K562 (cell line): ENCODE measurements around the gene UHRF1. TPM values are rescaled to one million over a fixed set of nuclear protein-coding genes. Genes with fewer than 3 reads are reported as not detected.

ENCODE experiments used
- ATAC-seq: fragments of 200-7000 bp; cut with Tn5 transposase; 3 replicates; pipeline ENCODE4 v1.9.1; 2020; ENCODE audit warnings: moderate library complexity
- BruUV-seq: library from RNA; stranded (reverse); fragments of 400-500 nt; replicated peaks from 2 replicates; lab custom pipeline; 2021; lab: Mats Ljungman, UMichigan
- CTCF ChIA-PET: fragments of 300-600 bp; formaldehyde crosslinking; extraction: SDS; loops from one replicate; lab custom pipeline; 2021; ENCODE audit warnings: low intra/inter-chr PET ratio; lab: Yijun Ruan, JAX
- POLR2A ChIA-PET: fragments of 300-600, 350-650 bp; sonication (Branson Sonifier 250); formaldehyde crosslinking; extraction: SDS; loops from one replicate; lab custom pipeline; 2021; ENCODE audit warnings: antibody characterized with exemption, inconsistent platforms; lab: Yijun Ruan, JAX
- DNase-seq, 4 experiments: peaks; one replicate each; pipeline versions ENCODE4 v3.0.0 to v3.0.0-alpha.2; 2011 to 2018; ENCODE audit warnings: low spot score in 3 of 4, mixed read lengths in 3 of 4; ENCODE audit errors: extremely low read depth in 1 of 4
- FAIRE-seq: peaks from 2 replicates; lab custom pipeline; 2011; peaks lifted over from hg19 to GRCh38; lab: Jason Lieb, UNC
- H2AFZ ChIP-seq: 2 replicates; pipeline ENCODE4 v1.6.0; 2011; ENCODE audit warnings: low read depth, low read length, control low read depth, inconsistent platforms
- H3K27ac ChIP-seq: fragments of 200-600 bp; 3 replicates; pipeline ENCODE4 v1.8.0; 2011; ENCODE audit warnings: low read depth, mild to moderate bottlenecking, control low read depth, inconsistent platforms, low read length, moderate library complexity, mixed read lengths; ENCODE audit errors: extremely low read depth
- H3K27me3 ChIP-seq, 2 experiments: fragments of 300-600 bp in 1 of 2; 2 replicates in 1 of 2; 3 replicates in 1 of 2; pipeline versions ENCODE4 v1.6.0 to v1.8.0; 2011; ENCODE audit warnings: inconsistent platforms in 2 of 2, low read length in 2 of 2, mild to moderate bottlenecking in 1 of 2, mixed read lengths in 1 of 2, moderate library complexity in 1 of 2; ENCODE audit not compliant: control insufficient read depth in 2 of 2, insufficient read depth in 2 of 2
- H3K36me3 ChIP-seq: fragments of 300-600 bp; 3 replicates; pipeline ENCODE4 v1.8.0; 2011; ENCODE audit warnings: mild to moderate bottlenecking, low read length, inconsistent platforms; ENCODE audit not compliant: control insufficient read depth, insufficient read depth
- H3K4me1 ChIP-seq, 2 experiments: fragments of 200-600 bp in 1 of 2; replicated peaks in 1 of 2; 2 replicates in 1 of 2; 3 replicates in 1 of 2; pipeline versions ENCODE4 v1.5.1 to v1.8.0; 2011; ENCODE audit warnings: inconsistent platforms in 2 of 2, low read length in 2 of 2, mild to moderate bottlenecking in 1 of 2, mixed read lengths in 1 of 2, moderate library complexity in 1 of 2; ENCODE audit not compliant: control insufficient read depth in 2 of 2, insufficient read depth in 2 of 2
- H3K4me2 ChIP-seq: 2 replicates; pipeline ENCODE4 v1.6.1; 2011; ENCODE audit warnings: low read length, control low read depth, inconsistent platforms, mixed read lengths; ENCODE audit not compliant: insufficient read depth
- H3K4me3 ChIP-seq: fragments of 200-600 bp; sonication (generic), shearing (Covaris generic); 2 replicates; pipeline ENCODE4 v1.5.1; 2016; ENCODE audit warnings: control low read depth, inconsistent platforms
- H3K79me2 ChIP-seq: fragments of 200-600 bp; 3 replicates; pipeline ENCODE4 v1.8.0; 2011; ENCODE audit warnings: low read length, inconsistent platforms; ENCODE audit not compliant: control insufficient read depth, insufficient read depth
- H3K9ac ChIP-seq, 2 experiments: 2 replicates each; pipeline versions ENCODE4 v1.6.0 to v1.6.1; 2011; ENCODE audit warnings: low read depth in 2 of 2, low read length in 2 of 2, control low read depth in 1 of 2, inconsistent platforms in 1 of 2, mild to moderate bottlenecking in 1 of 2, mixed read lengths in 1 of 2; ENCODE audit not compliant: insufficient read depth in 1 of 2
- H3K9me1 ChIP-seq: one replicate; pipeline ENCODE4 v1.6.0; 2011; ENCODE audit warnings: inconsistent platforms, mild to moderate bottlenecking, low read length, moderate library complexity; ENCODE audit not compliant: control insufficient read depth, insufficient read depth
- H3K9me3 ChIP-seq: replicated peaks from 2 replicates; pipeline ENCODE4 v1.5.1; 2011; ENCODE audit warnings: low read depth, low read length, inconsistent platforms; ENCODE audit not compliant: control insufficient read depth, insufficient read depth
- H4K20me1 ChIP-seq: replicated peaks from 2 replicates; pipeline ENCODE4 v1.6.1; 2011; ENCODE audit warnings: low read length, inconsistent platforms, mixed read lengths; ENCODE audit not compliant: control insufficient read depth, insufficient read depth
- EP400 ChIP-seq: fragments of 450-650 bp; IDR thresholded peaks from 2 replicates; pipeline ENCODE4 v1.6.1; 2017; ENCODE audit warnings: antibody characterized with exemption, mild to moderate bottlenecking, moderate library complexity
- ETV1 ChIP-seq: fragments of 450-650 bp; conservative IDR thresholded peaks from 2 replicates; pipeline ENCODE4 v1.6.1; 2016; ENCODE audit warnings: missing genetic modification characterization, control low read depth, low read depth, missing compliant biosample characterization
- ETV5 ChIP-seq: sonication (generic); formaldehyde crosslinking; IDR thresholded peaks from 2 replicates; pipeline ENCODE4 v1.4.0; 2020; ENCODE audit warnings: low read depth, mild to moderate bottlenecking, missing genetic modification reagents
- GABPA ChIP-seq: fragments of 200-800 bp; sonication (Bioruptor generic); conservative IDR thresholded peaks from 2 replicates; pipeline ENCODE4 v1.6.1; 2016; ENCODE audit warnings: low read depth, missing genetic modification characterization, missing compliant biosample characterization
- HDAC1 ChIP-seq, 2 experiments: fragments of 450-650 bp; IDR thresholded peaks; 2 replicates each; pipeline ENCODE4 v1.6.1; 2016 to 2017; ENCODE audit warnings: inconsistent platforms in 1 of 2, mild to moderate bottlenecking in 1 of 2, moderate library complexity in 1 of 2
- JUN ChIP-seq, 2 experiments: sonication (generic) in 1 of 2; formaldehyde crosslinking in 1 of 2; IDR thresholded peaks; 2 replicates each; pipeline versions ENCODE4 v1.6.1 to v1.8.0; 2012 to 2022; ENCODE audit warnings: borderline replicate concordance in 2 of 2, mild to moderate bottlenecking in 2 of 2, improper control_type of control experiment in 1 of 2, low read depth in 1 of 2, low read length in 1 of 2, missing genetic modification reagents in 1 of 2
- WGBS: fragments of 100-300 bp; shearing (Covaris generic); methylation state at CpG from one replicate; pipeline ENCODE4 v1.1.6; 2016; ENCODE audit warnings: low coverage, mixed read lengths; ENCODE audit not compliant: insufficient coverage; ENCODE audit errors: missing lambda C conversion rate; 5-methylcytosine and 5-hydroxymethylcytosine counted together
- in situ Hi-C: fragments of 300-500 bp; cut with MboI; formaldehyde crosslinking; loops from 4 replicates; pipeline ENCODE4 v1.15.0; 2018; ENCODE audit warnings: inconsistent platforms, mixed read lengths
- intact Hi-C: fragments of 100-400 bp; cut with micrococcal nuclease; formaldehyde crosslinking; loops from 2 replicates; pipeline ENCODE4 v1.14.2; 2022
- polyA plus RNA-seq, 8 experiments: library from polyadenylated mRNA; depleted of rRNA in 4 of 8; stranded (reverse) in 5 of 8; unstranded in 3 of 8; fragments of >200 nt; fragmentation: Nextera tagmentation in 2 of 8; fragmentation: Illumina TruSeq in 1 of 8; extraction: Ambion mirVana in 2 of 8; extraction: Trizol in 1 of 8; gene quantifications; 2 replicates each; pipeline versions ENCODE4 v1.2.1 to v1.2.3, GENCODE V29; 2011 to 2014; ENCODE audit warnings: inconsistent platforms in 1 of 8, missing spikeins in 1 of 8
- total RNA-seq, 7 experiments: library from RNA; depleted of rRNA in 6 of 7; stranded (reverse); fragments of >200 nt in 6 of 7; fragmentation: Illumina TruSeq in 2 of 7; extraction: Trizol in 2 of 7; gene quantifications; 2 replicates each; pipeline versions ENCODE4 v1.2.1 to v1.2.3, GENCODE V29; 2011 to 2021; ENCODE audit warnings: low replicate concordance in 1 of 7
- TF ChIP-seq, protein P1 (sequence below): fragments of 450-650 bp; IDR thresholded peaks from 2 replicates; pipeline ENCODE4 v1.6.1; 2018; ENCODE audit not compliant: partially characterized antibody
- TF ChIP-seq, protein P2 (sequence below): fragments of 450-650 bp; IDR thresholded peaks from 2 replicates; pipeline ENCODE4 v1.6.1; 2016; ENCODE audit warnings: borderline replicate concordance

Gene UHRF1
- total and polyA plus RNA-seq, 9 of the 15 experiments (the other 6 are each of a cell fraction or from before 2014, with no cell fraction given) = 6.0 to 101 (median 30.9) TPM

DNA sequence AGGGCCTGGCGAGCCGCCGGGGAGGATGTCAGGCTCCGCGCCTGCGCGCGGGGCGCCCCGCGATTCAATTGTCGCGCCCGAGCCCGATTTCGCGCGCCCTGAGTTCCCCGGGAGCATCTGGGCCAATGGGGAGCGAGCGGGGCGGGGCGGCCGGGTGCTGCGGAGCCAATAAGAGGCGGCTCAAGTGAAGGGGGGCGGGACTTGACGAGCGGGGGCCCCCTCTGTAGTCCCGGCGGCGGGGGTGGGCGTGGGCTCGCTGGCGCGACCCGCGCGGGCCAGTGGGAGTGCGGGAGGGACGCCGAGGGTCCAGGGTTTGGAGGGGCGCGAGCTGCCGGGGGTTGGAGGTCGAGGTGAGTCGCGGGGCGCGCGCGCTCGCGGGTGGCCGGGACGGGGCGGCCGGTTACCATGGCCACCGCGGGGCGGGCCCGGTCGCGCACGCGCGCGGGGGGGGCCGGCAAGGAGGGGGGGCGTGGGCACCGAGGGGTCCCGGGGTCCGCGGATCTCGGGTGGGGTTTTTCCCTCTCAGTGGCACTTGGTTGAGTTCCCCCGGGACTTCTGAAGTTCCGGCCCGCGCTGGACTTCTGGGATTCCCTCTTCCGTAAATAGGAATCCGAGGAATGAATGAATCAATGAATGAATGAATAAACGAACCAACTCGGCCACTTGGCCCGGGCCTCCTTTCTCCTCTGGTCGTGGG, 744 bp downstream of the UHRF1 start (continued):
- TF ChIP-seq, protein P1, sequence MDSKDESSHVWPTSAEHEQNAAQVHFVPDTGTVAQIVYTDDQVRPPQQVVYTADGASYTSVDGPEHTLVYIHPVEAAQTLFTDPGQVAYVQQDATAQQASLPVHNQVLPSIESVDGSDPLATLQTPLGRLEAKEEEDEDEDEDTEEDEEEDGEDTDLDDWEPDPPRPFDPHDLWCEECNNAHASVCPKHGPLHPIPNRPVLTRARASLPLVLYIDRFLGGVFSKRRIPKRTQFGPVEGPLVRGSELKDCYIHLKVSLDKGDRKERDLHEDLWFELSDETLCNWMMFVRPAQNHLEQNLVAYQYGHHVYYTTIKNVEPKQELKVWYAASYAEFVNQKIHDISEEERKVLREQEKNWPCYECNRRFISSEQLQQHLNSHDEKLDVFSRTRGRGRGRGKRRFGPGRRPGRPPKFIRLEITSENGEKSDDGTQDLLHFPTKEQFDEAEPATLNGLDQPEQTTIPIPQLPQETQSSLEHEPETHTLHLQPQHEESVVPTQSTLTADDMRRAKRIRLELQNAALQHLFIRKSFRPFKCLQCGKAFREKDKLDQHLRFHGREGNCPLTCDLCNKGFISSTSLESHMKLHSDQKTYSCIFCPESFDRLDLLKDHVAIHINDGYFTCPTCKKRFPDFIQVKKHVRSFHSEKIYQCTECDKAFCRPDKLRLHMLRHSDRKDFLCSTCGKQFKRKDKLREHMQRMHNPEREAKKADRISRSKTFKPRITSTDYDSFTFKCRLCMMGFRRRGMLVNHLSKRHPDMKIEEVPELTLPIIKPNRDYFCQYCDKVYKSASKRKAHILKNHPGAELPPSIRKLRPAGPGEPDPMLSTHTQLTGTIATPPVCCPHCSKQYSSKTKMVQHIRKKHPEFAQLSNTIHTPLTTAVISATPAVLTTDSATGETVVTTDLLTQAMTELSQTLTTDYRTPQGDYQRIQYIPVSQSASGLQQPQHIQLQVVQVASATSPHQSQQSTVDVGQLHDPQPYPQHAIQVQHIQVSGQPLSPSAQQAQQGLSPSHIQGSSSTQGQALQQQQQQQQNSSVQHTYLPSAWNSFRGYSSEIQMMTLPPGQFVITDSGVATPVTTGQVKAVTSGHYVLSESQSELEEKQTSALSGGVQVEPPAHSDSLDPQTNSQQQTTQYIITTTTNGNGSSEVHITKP = no peak
- TF ChIP-seq GABPA (tag) = peak; percentile 40; the same call in 1 of the 2 replicates

DNA sequence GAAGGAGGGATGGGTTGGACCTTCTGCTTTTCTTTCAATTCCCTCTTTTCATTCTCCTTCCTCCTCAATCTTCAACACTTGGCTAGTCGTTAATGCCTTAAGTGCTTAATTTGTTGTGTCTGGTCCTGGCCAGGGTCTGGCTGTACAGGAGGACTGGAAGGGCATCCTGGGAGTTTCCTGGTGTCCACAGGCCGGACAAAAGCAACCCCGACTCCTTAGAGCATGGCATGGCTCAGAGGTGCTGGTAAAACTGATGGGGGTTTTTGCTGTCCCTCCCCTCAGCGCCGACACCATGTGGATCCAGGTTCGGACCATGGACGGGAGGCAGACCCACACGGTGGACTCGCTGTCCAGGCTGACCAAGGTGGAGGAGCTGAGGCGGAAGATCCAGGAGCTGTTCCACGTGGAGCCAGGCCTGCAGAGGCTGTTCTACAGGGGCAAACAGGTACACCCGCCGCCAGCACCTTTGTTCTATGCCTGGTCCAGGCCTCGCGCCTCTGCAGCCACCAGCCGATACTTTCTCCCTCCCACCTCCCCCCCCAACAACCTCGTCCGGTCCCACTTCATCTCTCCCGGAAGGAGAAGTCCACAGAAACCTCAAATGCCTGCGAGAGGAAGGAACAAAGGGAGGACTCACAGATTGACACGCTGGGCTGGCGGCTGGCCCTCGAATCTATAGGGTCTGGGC, 1.4 kb downstream of the UHRF1 start:
- ChIA-PET POLR2A (interaction anchor here (0.5 kb wide), 1 partner anchor 21 kb away, joined by 4 read pairs; no protein-coding TSS in a partner anchor), CTCF (interaction anchor here (0.5 to 2.1 kb wide), 4 partner anchors 39 to 185 kb away, joined by 3 to 37 read pairs (median 4); no protein-coding TSS in a partner anchor)
- 5% methylated on average over 18 of the region's 23 CpGs for WGBS
- no peaks in the 10 kb centered on the region for H3K27me3 ChIP-seq
- H3K9me1 ChIP-seq = peaks cover 3% of the 10 kb centered on the region
- DNase-seq (peak in 2 of 4 experiments; percentile 62 to 73), FAIRE-seq (peak; percentile 62), ATAC-seq (no peak)
- peak overlapping the region; percentile 93 for H3K4me3 ChIP-seq
- H3K27ac ChIP-seq = peak overlapping the region; percentile 87
- H2AFZ ChIP-seq = peak overlapping the region; percentile 76
- intact Hi-C loops (loop anchor here (1.0 kb wide), 2 partner anchors 38 to 101 kb away; no protein-coding TSS in a partner anchor), in situ Hi-C loops (loop anchor here (5.0 kb wide), 1 partner anchor 103 kb away; no protein-coding TSS in a partner anchor)
- peaks cover 8% of the 10 kb centered on the region; the same call in 1 of the 2 replicates for H4K20me1 ChIP-seq
- H3K36me3 ChIP-seq = peaks cover 51% of the 10 kb centered on the region
- no TSS peak for BruUV-seq
- peaks cover 33 to 50% of the 10 kb centered on the region in 2 experiments for H3K4me1 ChIP-seq
- peak overlapping the region; percentile 90 for H3K4me2 ChIP-seq
- peak overlapping the region; percentile 75 to 93 for H3K9ac ChIP-seq
- peaks cover 58% of the 10 kb centered on the region for H3K79me2 ChIP-seq
- no peaks in the 10 kb centered on the region for H3K9me3 ChIP-seq
- TF ChIP-seq JUN (IDR thresholded peaks at IDR 0.05; ENCODE audit: borderline replicate concordance, low read depth, low read length) (no peak), JUN (CRISPR knock-in tag; IDR thresholded peaks at IDR 0.05; ENCODE audit: borderline replicate concordance) (no peak), HDAC1 (IDR thresholded peaks at IDR 0.05) (0 out of 4 replicates have a peak, but pooled peaks of 1 of the 2 experiments have one; percentile 19), ETV1 (tag) (peak; percentile 64), ETV5 (0 out of 2 replicates have a peak, but pooled peaks have one; percentile 47), EP400 (peak; percentile 59; the same call in 1 of the 2 replicates)
- TF ChIP-seq, protein P2, sequence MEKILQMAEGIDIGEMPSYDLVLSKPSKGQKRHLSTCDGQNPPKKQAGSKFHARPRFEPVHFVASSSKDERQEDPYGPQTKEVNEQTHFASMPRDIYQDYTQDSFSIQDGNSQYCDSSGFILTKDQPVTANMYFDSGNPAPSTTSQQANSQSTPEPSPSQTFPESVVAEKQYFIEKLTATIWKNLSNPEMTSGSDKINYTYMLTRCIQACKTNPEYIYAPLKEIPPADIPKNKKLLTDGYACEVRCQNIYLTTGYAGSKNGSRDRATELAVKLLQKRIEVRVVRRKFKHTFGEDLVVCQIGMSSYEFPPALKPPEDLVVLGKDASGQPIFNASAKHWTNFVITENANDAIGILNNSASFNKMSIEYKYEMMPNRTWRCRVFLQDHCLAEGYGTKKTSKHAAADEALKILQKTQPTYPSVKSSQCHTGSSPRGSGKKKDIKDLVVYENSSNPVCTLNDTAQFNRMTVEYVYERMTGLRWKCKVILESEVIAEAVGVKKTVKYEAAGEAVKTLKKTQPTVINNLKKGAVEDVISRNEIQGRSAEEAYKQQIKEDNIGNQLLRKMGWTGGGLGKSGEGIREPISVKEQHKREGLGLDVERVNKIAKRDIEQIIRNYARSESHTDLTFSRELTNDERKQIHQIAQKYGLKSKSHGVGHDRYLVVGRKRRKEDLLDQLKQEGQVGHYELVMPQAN = 0 out of 2 replicates have a peak, but pooled peaks have one; percentile 18
